HG02852 (cell line): ENCODE measurements around the gene ZNF75A.

Source experiments
- ATAC-seq: cut with Tn5 transposase; IDR thresholded peaks from one replicate; pipeline ENCODE4 v1.9.1; 2021; ENCODE audit warnings: mild to moderate bottlenecking, moderate library complexity; ENCODE audit not compliant: unreplicated experiment

Gene ZNF75A

GRCh38 chr16:3285131-3285530, 20.2 kb upstream of the ZNF75A start:
- ATAC-seq: no peak

- ATAC-seq: no peak
Measured at GRCh38 chr16:3289998-3290673, 15.2 kb upstream of the ZNF75A start.

GRCh38 chr16:3292604-3293003, 12.7 kb upstream of the ZNF75A start:
- ATAC-seq: no peak

GRCh38 chr16:3295209-3295608, 10.1 kb upstream of the ZNF75A start:
- no peak for ATAC-seq

DNA sequence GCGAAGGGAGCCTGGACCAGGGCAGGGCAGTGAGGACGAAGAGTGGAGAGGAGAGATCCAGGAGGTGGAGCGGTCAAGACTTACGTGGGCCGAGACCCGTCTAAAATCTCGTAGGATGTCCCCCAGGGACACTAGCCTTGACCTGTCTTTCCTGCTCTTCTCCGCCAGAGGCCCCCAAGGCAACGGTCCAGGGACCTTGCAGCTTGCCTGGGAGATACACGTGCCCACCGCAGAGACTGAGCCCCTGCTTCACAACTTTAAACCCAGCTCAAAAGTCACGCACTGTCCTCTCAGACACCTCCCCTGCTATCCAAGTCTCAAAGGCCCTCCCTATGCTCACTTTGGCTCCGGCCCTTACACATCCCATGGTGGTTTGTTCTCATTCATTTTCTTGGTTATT, 9.5 kb upstream of the ZNF75A start:
- no peak for ATAC-seq

DNA sequence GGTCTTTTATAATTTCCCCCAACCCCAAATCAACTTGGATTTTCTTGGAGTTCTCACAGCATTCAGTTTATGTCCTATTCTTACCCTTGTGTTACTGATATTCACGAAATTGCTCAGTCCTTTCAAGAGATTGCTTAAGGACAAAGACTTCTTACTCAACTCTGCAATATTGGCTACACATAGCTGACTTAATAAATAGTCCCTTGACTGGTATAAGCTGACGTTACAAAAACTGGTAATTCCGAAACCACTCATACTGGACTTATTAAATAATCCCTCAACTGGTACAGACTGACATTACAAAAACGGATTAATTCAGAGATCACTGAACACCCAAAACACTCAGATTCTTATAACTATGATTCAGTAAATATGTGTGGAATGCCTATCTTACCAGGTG, 927 bp upstream of the ZNF75A start:
- no peak for ATAC-seq

- ATAC-seq: no peak
Measured at GRCh38 chr16:3306078-3306477, 781 bp downstream of the ZNF75A start.

DNA sequence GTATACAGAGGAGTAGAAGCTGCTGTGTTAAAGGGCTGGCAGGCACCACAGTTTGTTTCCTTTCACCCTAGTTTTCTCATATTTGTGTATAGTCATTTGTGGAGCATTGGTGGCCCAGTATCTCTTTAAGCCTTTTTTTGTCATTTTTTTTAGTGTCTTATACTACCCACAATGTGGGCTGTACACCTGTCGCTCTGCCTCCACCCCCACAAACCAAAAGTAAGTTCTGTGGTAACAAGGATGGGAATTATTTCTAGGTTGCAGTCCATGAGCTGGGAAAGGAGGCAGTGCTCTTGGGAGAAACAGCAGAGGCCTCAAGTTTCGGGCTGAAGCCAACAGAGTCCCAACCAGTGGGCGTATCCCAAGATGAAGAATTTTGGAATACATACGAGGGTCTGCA, 6.2 kb downstream of the ZNF75A start:
- no peak for ATAC-seq

DNA sequence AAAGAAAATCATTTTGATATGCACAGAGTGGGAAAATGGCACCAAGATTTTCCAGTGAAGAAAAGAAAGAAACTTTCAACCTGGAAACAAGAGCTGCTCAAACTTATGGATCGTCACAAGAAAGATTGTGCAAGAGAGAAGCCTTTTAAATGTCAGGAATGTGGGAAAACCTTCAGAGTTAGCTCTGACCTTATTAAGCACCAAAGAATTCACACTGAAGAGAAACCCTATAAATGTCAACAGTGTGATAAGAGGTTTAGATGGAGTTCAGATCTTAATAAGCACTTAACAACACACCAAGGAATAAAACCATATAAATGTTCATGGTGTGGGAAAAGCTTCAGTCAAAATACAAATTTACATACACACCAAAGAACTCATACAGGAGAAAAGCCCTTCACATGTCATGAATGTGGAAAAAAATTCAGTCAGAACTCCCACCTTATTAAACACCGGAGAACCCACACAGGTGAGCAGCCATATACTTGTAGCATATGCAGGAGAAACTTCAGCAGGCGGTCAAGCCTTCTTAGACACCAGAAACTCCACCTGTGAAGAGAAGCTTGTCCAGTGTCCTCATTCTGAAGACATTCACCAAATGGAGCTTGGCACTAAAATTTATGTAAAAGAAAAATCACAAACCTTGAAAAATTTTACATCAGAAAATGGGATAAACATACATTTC, 12.2 kb downstream of the ZNF75A start:
- no peak for ATAC-seq

GRCh38 chr16:3321816-3322215, 16.5 kb downstream of the ZNF75A start:
- ATAC-seq: no peak

DNA sequence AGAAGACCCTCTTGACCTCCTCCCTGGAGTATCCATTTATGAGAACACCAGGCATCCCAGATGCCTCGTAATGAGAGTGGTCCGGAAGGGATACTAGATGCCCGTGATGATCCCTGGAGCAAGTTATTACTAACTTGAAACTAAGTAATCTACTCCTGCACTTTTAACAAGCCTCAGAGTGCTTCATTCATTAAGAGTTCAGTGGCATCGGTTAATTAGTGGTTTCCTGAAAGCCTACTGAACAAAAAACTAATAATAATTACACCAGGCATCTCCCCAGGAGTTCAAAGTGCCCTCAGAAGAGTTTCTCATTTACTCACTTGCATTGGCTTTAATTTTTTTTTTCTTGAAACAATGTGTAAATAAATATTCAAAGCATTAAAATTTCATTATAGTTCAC, 22.2 kb downstream of the ZNF75A start:
- ATAC-seq: no peak

DNA sequence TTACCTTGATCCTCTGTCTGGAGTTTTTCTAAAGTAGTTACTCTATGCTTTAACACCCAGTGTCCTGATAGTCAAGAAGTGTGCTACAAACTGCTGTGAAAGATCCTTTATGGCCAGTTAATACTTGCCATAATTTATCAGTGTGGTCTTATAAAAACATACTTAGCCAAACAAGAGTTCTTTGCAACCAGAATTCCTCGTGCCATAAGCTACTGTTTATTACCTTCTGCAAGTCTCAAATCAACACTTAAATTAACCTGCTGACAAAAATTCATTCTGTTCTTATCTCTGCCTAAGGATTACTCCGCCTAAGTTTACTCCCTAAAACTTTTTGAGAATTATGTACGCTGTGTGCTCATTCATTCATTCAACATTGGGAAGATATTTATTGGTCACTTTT, 22.8 kb downstream of the ZNF75A start:
- no peak for ATAC-seq

GRCh38 chr16:3328643-3329042, 23.3 kb downstream of the ZNF75A start:
- ATAC-seq: no peak

GRCh38 chr16:3346041-3346440, 40.7 kb downstream of the ZNF75A start:
- no peak for ATAC-seq

GRCh38 chr16:3347586-3347985, 42.3 kb downstream of the ZNF75A start:
- ATAC-seq: no peak

DNA sequence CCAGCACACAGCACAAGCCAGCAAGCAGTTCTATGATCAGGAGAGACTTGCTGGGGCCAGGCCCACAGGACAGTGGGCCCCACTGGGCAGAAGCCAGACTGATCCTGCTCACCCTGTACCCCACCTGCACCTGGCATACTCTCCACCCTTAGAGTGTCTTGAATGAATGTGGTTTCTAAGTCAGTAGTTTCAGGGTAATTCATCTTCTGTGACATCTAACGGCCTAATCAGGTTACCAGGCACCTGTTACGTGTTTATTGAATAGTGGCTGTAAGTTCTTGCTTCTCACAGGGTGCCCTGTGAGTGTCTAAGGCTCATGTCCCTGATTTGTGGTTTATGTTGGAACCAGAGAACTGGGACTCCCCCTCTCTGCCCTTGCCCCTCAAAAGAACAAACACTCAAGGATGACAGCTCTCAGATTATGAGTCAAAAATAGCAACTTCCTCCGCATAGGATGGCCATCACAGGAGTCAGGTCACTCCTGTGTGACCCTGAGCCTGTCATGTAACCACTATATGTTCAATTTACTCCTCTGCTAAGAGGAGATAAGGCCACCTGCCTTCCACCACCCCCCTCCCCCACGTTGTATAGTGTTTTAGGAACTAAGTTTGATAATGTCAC, 43.4 kb downstream of the ZNF75A start:
- no peak for ATAC-seq

DNA sequence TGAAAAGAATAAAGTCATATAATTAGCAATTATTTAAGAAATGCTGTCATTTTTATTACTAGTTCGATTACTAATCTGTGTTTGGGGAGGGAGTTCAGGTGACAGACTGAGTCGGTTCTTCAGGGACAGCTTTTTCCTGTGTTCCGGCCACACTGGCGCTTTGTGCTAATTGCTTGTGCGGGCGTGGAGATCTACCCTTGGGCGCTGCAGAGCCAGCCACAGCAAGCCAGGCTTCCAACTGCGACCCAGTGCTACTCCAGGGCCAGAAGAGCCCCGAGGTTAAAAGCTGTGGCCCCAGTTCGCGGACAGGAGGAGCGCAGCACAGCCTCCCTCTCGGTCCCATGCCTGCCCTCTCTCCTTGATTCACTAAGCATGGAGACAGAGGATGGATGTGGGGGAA, 43.9 kb downstream of the ZNF75A start:
- no peak for ATAC-seq

DNA sequence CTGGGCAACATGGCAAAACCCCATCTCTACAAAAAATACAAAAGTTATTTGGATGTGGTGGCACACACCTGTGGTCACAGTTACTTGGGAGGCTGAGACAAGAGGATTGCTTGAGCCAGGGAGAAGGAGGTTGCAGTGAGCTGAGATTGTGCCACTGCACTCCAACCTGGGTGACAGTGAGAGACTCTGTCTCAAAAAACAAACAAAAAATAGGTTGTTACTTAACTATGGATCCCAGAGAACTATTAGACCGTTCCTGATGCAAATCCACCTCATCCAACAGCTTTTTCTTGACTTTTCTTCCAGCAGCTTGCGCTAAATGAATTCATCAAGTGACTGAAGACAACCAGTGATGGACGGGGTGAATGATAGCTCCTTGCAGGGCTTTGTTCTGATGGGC, 50.3 kb downstream of the ZNF75A start, which contains the start of gene OR2C1:
TSS of gene OR2C1 (plus strand) at position 301 of the 400 bp plus-strand sequence. CDS start at position 353, 52 bp downstream.
- ATAC-seq: no peak

DNA sequence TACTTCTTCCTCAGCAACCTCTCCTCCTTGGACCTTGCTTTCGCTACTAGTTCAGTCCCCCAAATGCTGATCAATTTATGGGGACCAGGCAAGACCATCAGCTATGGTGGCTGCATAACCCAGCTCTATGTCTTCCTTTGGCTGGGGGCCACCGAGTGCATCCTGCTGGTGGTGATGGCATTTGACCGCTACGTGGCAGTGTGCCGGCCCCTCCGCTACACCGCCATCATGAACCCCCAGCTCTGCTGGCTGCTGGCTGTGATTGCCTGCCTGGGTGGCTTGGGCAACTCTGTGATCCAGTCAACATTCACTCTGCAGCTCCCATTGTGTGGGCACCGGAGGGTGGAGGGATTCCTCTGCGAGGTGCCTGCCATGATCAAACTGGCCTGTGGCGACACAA, 50.8 kb downstream of the ZNF75A start:
- ATAC-seq: no peak

DNA sequence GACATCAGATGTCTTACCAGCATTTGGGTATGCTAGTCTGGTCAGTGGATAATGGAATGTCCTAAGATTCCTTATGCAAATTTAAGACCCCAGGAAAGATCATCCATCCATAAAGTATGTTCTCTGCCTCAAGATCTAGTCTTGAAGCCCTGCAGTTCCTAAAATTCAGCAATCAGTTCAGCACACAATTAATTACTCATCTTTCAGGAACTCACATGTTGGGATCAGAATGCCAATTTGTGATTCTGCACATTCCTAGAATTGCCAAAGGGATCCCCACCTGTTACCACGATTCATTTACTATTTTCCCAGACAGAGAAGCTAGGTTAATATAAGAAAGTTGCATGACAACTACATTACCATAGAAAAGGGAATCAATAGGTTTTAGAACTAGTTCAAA, 53.6 kb downstream of the ZNF75A start:
- no peak for ATAC-seq

DNA sequence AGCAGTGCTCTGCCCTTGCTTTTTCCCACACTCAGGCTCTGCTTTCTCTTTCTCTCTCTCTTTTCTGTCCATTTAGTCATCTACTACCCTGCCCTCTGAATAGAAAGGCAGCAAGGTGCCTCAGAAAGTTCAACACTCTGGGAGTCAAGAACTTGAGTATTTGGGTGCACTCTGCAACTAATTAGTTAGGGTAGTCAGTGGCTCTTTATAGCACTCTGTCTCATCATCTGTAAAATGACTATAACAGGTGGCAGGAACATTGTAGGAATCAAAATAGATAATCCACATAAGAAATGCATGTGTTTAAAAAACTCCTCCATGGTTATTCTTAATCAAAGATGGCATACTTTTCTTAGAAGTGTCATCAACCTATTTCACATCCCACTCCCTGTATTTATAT, 57.6 kb downstream of the ZNF75A start:
- ATAC-seq: no peak

DNA sequence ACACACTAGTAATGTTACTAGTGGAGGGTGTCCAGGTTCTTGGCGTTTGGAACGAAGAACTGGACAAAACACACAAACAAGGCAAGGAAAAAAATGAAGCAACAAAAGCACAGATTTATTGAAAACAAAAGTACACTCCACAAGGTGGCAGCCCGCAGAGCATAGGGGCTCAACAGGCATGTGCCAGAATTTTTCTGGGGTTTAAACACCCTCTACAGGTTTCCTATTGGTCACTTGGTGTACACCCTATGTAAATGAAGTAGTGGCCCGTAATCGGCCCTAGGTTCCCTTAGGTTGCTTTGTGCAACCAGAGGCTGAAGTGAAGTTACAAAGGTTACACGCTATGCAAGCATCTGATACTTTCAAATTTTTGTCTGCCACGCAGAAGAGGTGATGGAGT, 58.5 kb downstream of the ZNF75A start:
- ATAC-seq: no peak
